ENCODE results near the gene ZBTB1. TPM values are rescaled to one million over a fixed set of nuclear protein-coding genes. Genes with fewer than 3 reads are reported as not detected.
A peak's percentile ranks its signal among the peaks of the same experiment; 100 is the strongest.

The ZBTB1 gene
- total RNA-seq, 1 experiment from 2014 or later: 37.8 TPM

DNA sequence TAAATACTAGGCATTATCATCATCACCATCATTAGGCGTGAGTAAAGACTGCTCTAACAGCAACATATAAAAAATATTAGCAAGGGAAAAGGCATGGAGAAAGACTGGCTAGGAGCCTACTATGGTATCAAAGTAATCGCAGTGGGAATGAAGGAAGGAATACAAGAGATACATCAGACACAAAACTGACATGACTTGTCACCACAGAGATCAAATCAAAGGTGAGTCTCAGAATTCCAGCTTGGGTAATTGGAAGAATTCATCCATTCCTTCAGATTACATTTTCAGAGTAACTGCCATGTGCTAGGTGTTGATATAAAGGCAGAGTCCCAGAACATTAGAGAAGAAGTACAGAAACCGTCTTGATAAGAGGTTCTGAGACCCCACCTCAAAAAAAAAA lies 11.1 kb upstream of the ZBTB1 start:
- H3K36me3 Mint-ChIP-seq (ENCODE audit: insufficient read depth in 1 of 3, low read depth in 3 of 3): peaks cover 2 to 23% (median 3%) of the 10 kb centered on the region in 3 experiments; a peak in 5 of 7 replicates
- H2BK5ac ChIP-seq (ENCODE audit: insufficient read length, low read length): no peak overlapping the region
- no peak for DNase-seq
- no peak overlapping the region for H2BK120ac ChIP-seq (ENCODE audit: low read depth, low read length, poor library complexity, severe bottlenecking)
- H3K4me1 Mint-ChIP-seq: no peaks in the 10 kb centered on the region
- 0 out of 7 replicates have a peak overlapping the region, but pooled peaks of 1 of the 3 experiments have one; percentile 4 for H3K27ac Mint-ChIP-seq
- no peak overlapping the region for H3K4ac ChIP-seq (ENCODE audit: low read depth, low read length)
- no peak overlapping the region for H4K91ac ChIP-seq (ENCODE audit: insufficient read length, low read depth, low read length)
- H3K79me2 ChIP-seq (ENCODE audit: insufficient read depth, low read length): no peaks in the 10 kb centered on the region
- no peaks in the 10 kb centered on the region for H3K27me3 ChIP-seq (ENCODE audit: insufficient read depth, low read length)
- H3K56ac ChIP-seq (ENCODE audit: insufficient read length, low read depth, low read length): no peak overlapping the region
- H4K20me1 ChIP-seq (ENCODE audit: control insufficient read depth, insufficient read depth, insufficient read length): no peaks in the 10 kb centered on the region
- no peak overlapping the region for H3K23ac ChIP-seq (ENCODE audit: insufficient read length, low read depth, low read length)
- H3K9me3 ChIP-seq (ENCODE audit: control insufficient read depth, low read depth, low read length): no peaks in the 10 kb centered on the region
- H3K9ac ChIP-seq (ENCODE audit: extremely low read depth, insufficient read length, low read length): no peak overlapping the region
- no peak overlapping the region for H3K4me2 ChIP-seq (ENCODE audit: insufficient read depth, insufficient read length, low read length)
- no peak overlapping the region for H3K4me3 Mint-ChIP-seq
- H3K27me3 Mint-ChIP-seq (ENCODE audit: low read depth): no peaks in the 10 kb centered on the region
- no peak overlapping the region for H4K8ac ChIP-seq (replicated peaks; ENCODE audit: insufficient read length, low read depth, low read length)
- no peak overlapping the region for H3K18ac ChIP-seq (ENCODE audit: insufficient read length, low read depth, low read length)
- no peak overlapping the region for H2AK5ac ChIP-seq (ENCODE audit: insufficient read length, low read length)
- TF ChIP-seq, protein P1, sequence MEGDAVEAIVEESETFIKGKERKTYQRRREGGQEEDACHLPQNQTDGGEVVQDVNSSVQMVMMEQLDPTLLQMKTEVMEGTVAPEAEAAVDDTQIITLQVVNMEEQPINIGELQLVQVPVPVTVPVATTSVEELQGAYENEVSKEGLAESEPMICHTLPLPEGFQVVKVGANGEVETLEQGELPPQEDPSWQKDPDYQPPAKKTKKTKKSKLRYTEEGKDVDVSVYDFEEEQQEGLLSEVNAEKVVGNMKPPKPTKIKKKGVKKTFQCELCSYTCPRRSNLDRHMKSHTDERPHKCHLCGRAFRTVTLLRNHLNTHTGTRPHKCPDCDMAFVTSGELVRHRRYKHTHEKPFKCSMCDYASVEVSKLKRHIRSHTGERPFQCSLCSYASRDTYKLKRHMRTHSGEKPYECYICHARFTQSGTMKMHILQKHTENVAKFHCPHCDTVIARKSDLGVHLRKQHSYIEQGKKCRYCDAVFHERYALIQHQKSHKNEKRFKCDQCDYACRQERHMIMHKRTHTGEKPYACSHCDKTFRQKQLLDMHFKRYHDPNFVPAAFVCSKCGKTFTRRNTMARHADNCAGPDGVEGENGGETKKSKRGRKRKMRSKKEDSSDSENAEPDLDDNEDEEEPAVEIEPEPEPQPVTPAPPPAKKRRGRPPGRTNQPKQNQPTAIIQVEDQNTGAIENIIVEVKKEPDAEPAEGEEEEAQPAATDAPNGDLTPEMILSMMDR (conservative IDR thresholded peaks at IDR 0.05): no peak
- H4K5ac ChIP-seq (ENCODE audit: insufficient read length, low read depth, low read length): no peak overlapping the region
- H3K27ac ChIP-seq (ENCODE audit: insufficient read length, low read depth, low read length): no peak overlapping the region
- no peak overlapping the region for H3T11ph ChIP-seq (ENCODE audit: low read length)
- H2BK20ac ChIP-seq (ENCODE audit: low read depth, low read length, poor library complexity, severe bottlenecking): no peak overlapping the region
- H3K4me1 ChIP-seq (ENCODE audit: insufficient read depth, low read length): no peaks in the 10 kb centered on the region
- H2BK15ac ChIP-seq (ENCODE audit: low read depth, low read length): no peak overlapping the region
- WGBS (ENCODE audit: extremely low coverage, insufficient read length, low lambda C conversion rate): no CpG with 5 or more reads among the region's 3 CpGs
- no peak overlapping the region for H2AFZ ChIP-seq (ENCODE audit: low read length)
- no peak overlapping the region for H2BK12ac ChIP-seq (ENCODE audit: insufficient read length, low read depth, low read length)
- no peaks in the 10 kb centered on the region for H3K23me2 ChIP-seq (ENCODE audit: insufficient read length, low read depth, low read length, poor library complexity, severe bottlenecking)
- no peaks in the 10 kb centered on the region for H3K9me3 Mint-ChIP-seq
- peaks cover 6% of the 10 kb centered on the region for H3K79me1 ChIP-seq (ENCODE audit: insufficient read depth, low read depth, low read length, poor library complexity, severe bottlenecking)
- H3K14ac ChIP-seq (ENCODE audit: insufficient read depth, low read length): no peak overlapping the region
